ENCODE measurements around the gene MGA. TPM values are rescaled to one million over a fixed set of nuclear protein-coding genes. Genes with fewer than 3 reads are reported as not detected.

Gene MGA
- polyA plus RNA-seq, 1 donor (not counting 4 experiments of a cell fraction or from before 2014, with no cell fraction given): 6.3 TPM

GRCh38 chr15:41816788-41817187, 156.6 kb downstream of the MGA start:
- Histone ChIP-seq H3K9me1 (ENCODE audit: control insufficient read depth, extremely low read depth, insufficient read depth, low read length) (no peaks in the 10 kb centered on the region), H3K27me3 (ENCODE audit: control insufficient read depth, extremely low read depth, insufficient read depth, low read length) (no peaks in the 10 kb centered on the region), H4K20me1 (ENCODE audit: control insufficient read depth, extremely low read depth, insufficient read depth, low read length) (no peaks in the 10 kb centered on the region), H3K36me3 (ENCODE audit: control insufficient read depth in 2 of 2, extremely low read depth in 1 of 2, insufficient read depth in 2 of 2, low read length in 2 of 2) (peaks cover 77 to 91% of the 10 kb centered on the region in 2 experiments), H3K4me1 (ENCODE audit: control insufficient read depth, extremely low read depth, insufficient read depth, low read length) (no peaks in the 10 kb centered on the region), H3K79me2 (ENCODE audit: control insufficient read depth, insufficient read depth, low read length) (peaks cover 10% of the 10 kb centered on the region), H3K9ac (ENCODE audit: control insufficient read depth, extremely low read depth, insufficient read depth, low read length) (no peak overlapping the region), H3K4me3 (ENCODE audit: control insufficient read depth in 2 of 3, extremely low read depth in 1 of 3, insufficient read depth in 2 of 3, low read depth in 1 of 3, low read length in 3 of 3) (no peak overlapping the region), H3K27ac (ENCODE audit: control insufficient read depth, insufficient read depth, low read length) (no peak overlapping the region), H3K9me3 (ENCODE audit: control insufficient read depth, low read depth, low read length) (no peaks in the 10 kb centered on the region), H3K4me2 (ENCODE audit: control insufficient read depth, extremely low read depth, insufficient read depth, low read depth, low read length) (no peak overlapping the region), H2AFZ (ENCODE audit: control insufficient read depth, low read length) (no peak overlapping the region)
- TF ChIP-seq CTCF (optimal IDR thresholded peaks at IDR 0.05 in 1 of 3, IDR thresholded peaks at IDR 0.05 in 1 of 3, conservative IDR thresholded peaks at IDR 0.05 in 1 of 3; ENCODE audit: extremely low read depth in 1 of 3, insufficient read depth in 2 of 3, low read length in 3 of 3) (no peak), EZH2 (IDR thresholded peaks at IDR 0.05; ENCODE audit: low read length) (no peak)
- DNase-seq (ENCODE audit: low read depth, low spot score) (no peak), FAIRE-seq (no peak)
- dilution Hi-C loops (cut with MboI; ENCODE audit: extremely low pct_ligation_motif_present, low sequenced_read_pairs): no loop called here

DNA sequence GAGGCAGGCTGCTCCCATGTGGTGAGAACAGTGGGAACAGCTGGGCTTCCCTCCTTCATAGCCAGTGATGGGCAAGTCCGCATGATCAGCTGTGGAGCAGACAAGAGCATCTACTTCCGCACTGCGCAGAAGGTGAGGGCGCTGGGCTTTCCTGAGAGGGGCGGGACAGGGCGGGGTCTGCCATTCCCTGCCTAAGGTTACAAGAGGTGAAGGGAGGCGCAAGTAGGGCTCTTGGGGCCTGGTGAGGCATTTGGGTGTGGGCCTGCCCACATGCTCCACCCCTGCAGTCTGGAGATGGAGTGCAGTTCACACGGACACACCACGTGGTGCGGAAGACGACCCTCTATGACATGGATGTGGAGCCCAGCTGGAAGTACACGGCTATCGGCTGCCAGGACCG, 157.1 kb downstream of the MGA start:
- DNase-seq (ENCODE audit: low read depth, low spot score) (no peak), FAIRE-seq (no peak)
- no peak overlapping the region for H3K9ac ChIP-seq (ENCODE audit: control insufficient read depth, extremely low read depth, insufficient read depth, low read length)
- dilution Hi-C loops (cut with MboI; ENCODE audit: extremely low pct_ligation_motif_present, low sequenced_read_pairs): no loop called here
- H2AFZ ChIP-seq (ENCODE audit: control insufficient read depth, low read length): no peak overlapping the region
- H3K4me1 ChIP-seq (ENCODE audit: control insufficient read depth, extremely low read depth, insufficient read depth, low read length): no peaks in the 10 kb centered on the region
- no peaks in the 10 kb centered on the region for H3K9me1 ChIP-seq (ENCODE audit: control insufficient read depth, extremely low read depth, insufficient read depth, low read length)
- H3K27ac ChIP-seq (ENCODE audit: control insufficient read depth, insufficient read depth, low read length): no peak overlapping the region
- no peak for TF ChIP-seq EZH2 (IDR thresholded peaks at IDR 0.05; ENCODE audit: low read length)
- TF ChIP-seq CTCF (optimal IDR thresholded peaks at IDR 0.05 in 1 of 3, IDR thresholded peaks at IDR 0.05 in 1 of 3, conservative IDR thresholded peaks at IDR 0.05 in 1 of 3; ENCODE audit: extremely low read depth in 1 of 3, insufficient read depth in 2 of 3, low read length in 3 of 3): no peak
- H3K4me3 ChIP-seq (ENCODE audit: control insufficient read depth in 2 of 3, extremely low read depth in 1 of 3, insufficient read depth in 2 of 3, low read depth in 1 of 3, low read length in 3 of 3): no peak overlapping the region
- peaks cover 6% of the 10 kb centered on the region for H3K79me2 ChIP-seq (ENCODE audit: control insufficient read depth, insufficient read depth, low read length)
- no peaks in the 10 kb centered on the region for H4K20me1 ChIP-seq (ENCODE audit: control insufficient read depth, extremely low read depth, insufficient read depth, low read length)
- H3K27me3 ChIP-seq (ENCODE audit: control insufficient read depth, extremely low read depth, insufficient read depth, low read length): no peaks in the 10 kb centered on the region
- peaks cover 75 to 92% of the 10 kb centered on the region in 2 experiments for H3K36me3 ChIP-seq (ENCODE audit: control insufficient read depth in 2 of 2, extremely low read depth in 1 of 2, insufficient read depth in 2 of 2, low read length in 2 of 2)
- no peaks in the 10 kb centered on the region for H3K9me3 ChIP-seq (ENCODE audit: control insufficient read depth, low read depth, low read length)
- no peak overlapping the region for H3K4me2 ChIP-seq (ENCODE audit: control insufficient read depth, extremely low read depth, insufficient read depth, low read depth, low read length)

All from keratinocyte (primary cell).